ENCODE measurements around the gene RABGAP1L.
"Not testable (repeated sequence)": the region's sequence is repeated elsewhere in the genome, so short reads cannot be mapped to it uniquely, and the experiment has no call there.

Gene RABGAP1L

GRCh38 chr1:174649572-174649971 is 490.3 kb downstream of the RABGAP1L start:
- not testable (repeated sequence) for H3K9me3 Mint-ChIP-seq; H3K4me3 Mint-ChIP-seq; DNase-seq; H3K27ac Mint-ChIP-seq; H3K27me3 Mint-ChIP-seq; ATAC-seq (replicated peaks)
- peaks cover 22 to 32% of the 10 kb centered on the region in 2 donors for H3K4me1 Mint-ChIP-seq
- H3K36me3 Mint-ChIP-seq: peaks cover 18 to 40% of the 10 kb centered on the region in 2 donors

- Mint-ChIP-seq H3K9me3 (peaks cover 5 to 11% of the 10 kb centered on the region in 2 donors), H3K4me1 (peaks cover 8 to 15% of the 10 kb centered on the region in 2 donors), H3K27me3 (no peaks in the 10 kb centered on the region), H3K27ac (peak overlapping the region; percentile 11), H3K36me3 (peaks cover 21 to 42% of the 10 kb centered on the region in 2 donors), H3K4me3 (no peak overlapping the region)
- DNase-seq (no peak), ATAC-seq (replicated peaks) (no peak)
Observed at GRCh38 chr1:174652569-174653280, 493.4 kb downstream of the RABGAP1L start.

GRCh38 chr1:174654560-174654959 is 495.2 kb downstream of the RABGAP1L start:
- Mint-ChIP-seq H3K4me3 (no peak overlapping the region), H3K27ac (no peak overlapping the region), H3K36me3 (peaks cover 19 to 42% of the 10 kb centered on the region in 2 donors), H3K4me1 (peaks cover 4 to 12% of the 10 kb centered on the region in 2 donors), H3K27me3 (no peaks in the 10 kb centered on the region), H3K9me3 (peaks cover 5 to 11% of the 10 kb centered on the region in 2 donors)
- ATAC-seq (replicated peaks): no peak
- no peak for DNase-seq

GRCh38 chr1:174656409-174657059 is 497.2 kb downstream of the RABGAP1L start:
- H3K27me3 Mint-ChIP-seq: no peaks in the 10 kb centered on the region
- H3K4me1 Mint-ChIP-seq: peaks cover 4 to 12% of the 10 kb centered on the region in 2 donors
- peaks cover 16 to 44% of the 10 kb centered on the region in 2 donors for H3K36me3 Mint-ChIP-seq
- H3K9me3 Mint-ChIP-seq: peaks cover 5 to 10% of the 10 kb centered on the region in 2 donors
- DNase-seq (no peak), ATAC-seq (replicated peaks) (no peak)
- no peak overlapping the region for H3K27ac Mint-ChIP-seq
- H3K4me3 Mint-ChIP-seq: no peak overlapping the region

DNA sequence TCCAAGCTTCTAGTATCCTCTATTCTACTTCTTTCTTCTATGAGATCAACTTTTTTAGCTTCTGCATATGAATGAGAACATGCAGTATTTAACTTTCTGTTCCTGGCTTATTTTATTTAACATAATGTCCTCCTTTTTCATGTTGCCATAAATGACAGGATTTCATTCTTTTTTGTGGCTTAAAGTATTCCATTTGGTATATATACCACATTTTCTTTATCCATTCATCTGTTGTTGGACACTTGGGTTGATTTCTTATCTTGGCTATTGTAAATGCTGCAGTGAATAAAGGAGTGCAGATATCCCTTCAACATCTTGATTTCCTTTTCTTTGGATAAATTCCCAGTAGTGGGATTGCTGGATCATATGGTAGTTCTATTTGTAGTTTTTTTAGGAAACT is 498.1 kb downstream of the RABGAP1L start:
- H3K27ac Mint-ChIP-seq: no peak overlapping the region

GRCh38 chr1:174657893-174658292 is 498.6 kb downstream of the RABGAP1L start:
- Mint-ChIP-seq H3K27ac (no peak overlapping the region), H3K4me1 (peaks cover 0 to 7% of the 10 kb centered on the region in 2 donors), H3K9me3 (peaks cover 4 to 5% of the 10 kb centered on the region in 2 donors), H3K4me3 (no peak overlapping the region), H3K27me3 (no peaks in the 10 kb centered on the region), H3K36me3 (peaks cover 8 to 35% of the 10 kb centered on the region in 2 donors)
- no peak for ATAC-seq (replicated peaks)
- no peak for DNase-seq

More for the DNA sequence above, 498.1 kb downstream of the RABGAP1L start:
- Mint-ChIP-seq H3K4me3 (no peak overlapping the region), H3K9me3 (peaks cover 5 to 6% of the 10 kb centered on the region in 2 donors), H3K27me3 (no peaks in the 10 kb centered on the region), H3K4me1 (peaks cover 2 to 9% of the 10 kb centered on the region in 2 donors), H3K36me3 (peaks cover 10 to 37% of the 10 kb centered on the region in 2 donors)
- ATAC-seq (replicated peaks) (no peak), DNase-seq (no peak)

DNA sequence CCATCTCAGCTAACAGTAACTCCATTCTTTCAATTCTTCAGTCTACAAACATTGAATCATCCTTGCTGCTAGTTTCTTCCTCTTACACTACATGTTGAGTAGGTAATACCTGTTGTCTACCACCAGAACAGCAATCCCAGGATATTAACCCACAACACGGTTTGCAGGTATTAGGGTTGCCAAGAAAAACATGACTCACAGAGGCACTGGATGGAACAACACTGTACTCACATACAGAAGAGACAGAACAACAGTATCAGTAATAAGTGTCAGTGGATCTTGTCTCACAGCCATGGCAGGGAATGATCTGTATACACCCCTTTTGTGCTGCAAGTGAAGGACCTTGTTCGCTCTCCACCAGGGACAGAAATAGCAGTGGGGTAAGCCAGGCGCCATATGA is 500.5 kb downstream of the RABGAP1L start:
- Mint-ChIP-seq H3K36me3 (peaks cover 8 to 32% of the 10 kb centered on the region in 2 donors), H3K9me3 (peaks cover 4 to 5% of the 10 kb centered on the region in 2 donors), H3K4me3 (no peak overlapping the region), H3K27me3 (no peaks in the 10 kb centered on the region), H3K4me1 (no peaks in the 10 kb centered on the region), H3K27ac (no peak overlapping the region)
- no peak for ATAC-seq (replicated peaks)
- no peak for DNase-seq

GRCh38 chr1:174660476-174660875 is 501.2 kb downstream of the RABGAP1L start:
- Mint-ChIP-seq H3K4me1 (no peaks in the 10 kb centered on the region), H3K27me3 (no peaks in the 10 kb centered on the region), H3K36me3 (peaks cover 8 to 35% of the 10 kb centered on the region in 2 donors), H3K9me3 (peaks cover 4 to 5% of the 10 kb centered on the region in 2 donors), H3K4me3 (no peak overlapping the region), H3K27ac (no peak overlapping the region)
- no peak for ATAC-seq (replicated peaks)
- DNase-seq: no peak

GRCh38 chr1:174663358-174663757 is 504.0 kb downstream of the RABGAP1L start:
- Mint-ChIP-seq H3K27me3 (no peaks in the 10 kb centered on the region), H3K4me3 (no peak overlapping the region), H3K36me3 (peaks cover 11 to 36% of the 10 kb centered on the region in 2 donors), H3K4me1 (no peaks in the 10 kb centered on the region), H3K9me3 (peaks cover 2 to 4% of the 10 kb centered on the region in 2 donors), H3K27ac (no peak overlapping the region)
- no peak for ATAC-seq (replicated peaks)
- no peak for DNase-seq

GRCh38 chr1:174666248-174666647 is 506.9 kb downstream of the RABGAP1L start:
- no peaks in the 10 kb centered on the region for H3K27me3 Mint-ChIP-seq
- H3K36me3 Mint-ChIP-seq: peaks cover 24 to 36% of the 10 kb centered on the region in 2 donors

DNA sequence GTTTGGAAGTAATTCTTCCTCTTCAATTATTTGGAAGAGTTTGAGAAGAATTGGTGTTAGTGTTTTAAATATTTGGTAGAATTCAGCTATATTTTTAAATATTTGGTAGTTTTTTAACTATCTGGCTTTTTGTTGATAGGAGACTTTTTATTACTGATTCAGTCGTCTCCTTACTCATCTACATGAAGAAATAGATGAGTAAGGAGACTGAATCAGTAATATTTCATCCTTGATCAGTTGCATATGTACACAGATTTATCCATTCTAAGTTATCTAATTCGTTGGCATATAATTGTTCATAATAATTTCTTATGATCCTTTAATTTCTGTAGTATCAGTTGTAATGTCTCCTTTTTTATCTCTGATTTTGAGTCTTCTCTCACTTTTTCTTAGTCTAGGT is 512.5 kb downstream of the RABGAP1L start:
- H3K27me3 Mint-ChIP-seq: no peaks in the 10 kb centered on the region
- H3K27ac Mint-ChIP-seq: no peak overlapping the region
- no peak overlapping the region for H3K4me3 Mint-ChIP-seq
- peaks cover 17 to 18% of the 10 kb centered on the region in 2 donors for H3K9me3 Mint-ChIP-seq
- peaks cover 0 to 2% of the 10 kb centered on the region in 2 donors for H3K4me1 Mint-ChIP-seq
- H3K36me3 Mint-ChIP-seq: peaks cover 29 to 32% of the 10 kb centered on the region in 2 donors
- ATAC-seq (replicated peaks) (no peak), DNase-seq (no peak)

More at GRCh38 chr1:174666248-174666647, 506.9 kb downstream of the RABGAP1L start:
- no peak for ATAC-seq (replicated peaks)
- Mint-ChIP-seq H3K27ac (no peak overlapping the region), H3K4me1 (no peaks in the 10 kb centered on the region), H3K4me3 (no peak overlapping the region), H3K9me3 (peaks cover 15 to 18% of the 10 kb centered on the region in 2 donors)
- no peak for DNase-seq

- H3K36me3 Mint-ChIP-seq: peaks cover 0 to 2% of the 10 kb centered on the region in 2 donors
- H3K9me3 Mint-ChIP-seq: no peaks in the 10 kb centered on the region
- DNase-seq (no peak), ATAC-seq (replicated peaks) (no peak)
- H3K4me3 Mint-ChIP-seq: no peak overlapping the region
- H3K27ac Mint-ChIP-seq: no peak overlapping the region
- peaks cover 0 to 1% of the 10 kb centered on the region in 2 donors for H3K4me1 Mint-ChIP-seq
- H3K27me3 Mint-ChIP-seq: no peaks in the 10 kb centered on the region
Observed at GRCh38 chr1:174676856-174677255, 517.5 kb downstream of the RABGAP1L start.

DNA sequence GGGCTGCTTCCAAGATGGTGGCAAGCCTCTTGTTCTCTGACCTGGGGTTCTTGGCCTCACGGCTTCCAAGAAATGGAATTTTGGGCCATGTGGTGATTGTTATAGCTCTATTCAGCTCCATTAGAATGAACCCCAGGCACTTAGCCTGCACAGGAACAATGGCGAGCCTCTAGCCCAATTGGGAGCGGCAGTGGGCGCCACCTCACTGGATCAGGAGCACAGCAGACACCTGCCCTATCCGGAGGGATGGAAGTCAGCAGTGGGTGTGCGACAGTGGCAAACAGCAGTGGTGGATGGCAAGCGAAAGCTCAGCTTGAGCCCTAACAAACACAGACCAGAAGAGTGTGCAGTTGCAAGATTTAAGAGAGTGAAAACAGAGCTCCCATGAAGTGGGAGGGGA is 519.3 kb downstream of the RABGAP1L start:
- ATAC-seq (replicated peaks) (no peak), DNase-seq (no peak)
- peaks cover 1 to 12% of the 10 kb centered on the region in 2 donors for H3K4me1 Mint-ChIP-seq
- H3K4me3 Mint-ChIP-seq: no peak overlapping the region
- peaks cover 0 to 10% of the 10 kb centered on the region in 2 donors for H3K36me3 Mint-ChIP-seq
- H3K9me3 Mint-ChIP-seq: no peaks in the 10 kb centered on the region
- no peaks in the 10 kb centered on the region for H3K27me3 Mint-ChIP-seq
- H3K27ac Mint-ChIP-seq: no peak overlapping the region

- Mint-ChIP-seq H3K27ac (no peak overlapping the region), H3K27me3 (no peaks in the 10 kb centered on the region), H3K4me3 (no peak overlapping the region), H3K4me1 (peaks cover 1 to 12% of the 10 kb centered on the region in 2 donors), H3K9me3 (no peaks in the 10 kb centered on the region), H3K36me3 (peaks cover 0 to 22% of the 10 kb centered on the region in 2 donors)
- no peak for ATAC-seq (replicated peaks)
- no peak for DNase-seq
Observed at GRCh38 chr1:174680101-174680500, 520.8 kb downstream of the RABGAP1L start.

All from stimulated activated naive B cell treated with anti-CD40 and anti-IgM and Interleukin-4, amounts not matched to agents 10 μg/mL and 1 μg/mL and 100 μg/mL, for 72 hours (primary cell).